ENCODE results near the gene ZNF628.

DNA sequence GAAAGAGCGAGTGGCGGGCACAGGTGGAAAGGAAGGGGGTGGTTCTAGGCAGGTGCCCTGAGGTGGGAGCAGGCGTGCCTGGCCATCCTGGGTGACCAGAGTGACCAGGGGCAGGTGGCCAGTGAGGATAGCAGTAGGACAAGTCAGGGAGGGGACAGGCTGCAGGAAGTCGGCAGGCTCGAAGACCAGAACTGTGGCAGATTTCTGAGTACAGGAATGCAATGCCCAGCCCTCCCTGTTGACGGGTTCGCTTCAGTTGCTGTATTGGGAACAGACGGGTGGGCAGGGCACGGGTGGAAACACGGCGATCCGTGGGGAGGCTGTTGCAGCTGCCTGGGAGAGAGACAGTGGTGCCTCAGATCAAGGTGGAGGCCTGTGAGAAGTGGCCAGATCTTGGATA is 1.9 kb downstream of the ZNF628 start:
- TF ChIP-seq POLR2A (IDR thresholded peaks at IDR 0.05; ENCODE audit: low read depth), result no peak
- no peak for TF ChIP-seq POLR2AphosphoS5 (IDR thresholded peaks at IDR 0.05)
- no peak for TF ChIP-seq EP300 (IDR thresholded peaks at IDR 0.05)
- no peak for TF ChIP-seq CTCF (IDR thresholded peaks at IDR 0.05)
